ENCODE results near the gene PPP1R14C. TPM values are rescaled to one million over a fixed set of nuclear protein-coding genes. Genes with fewer than 3 reads are reported as not detected.

PPP1R14C gene
- total and polyA plus RNA-seq, 2 experiments from 2014 or later = 8.2 to 10.1 TPM

- no peaks in the 10 kb centered on the region for H3K79me2 ChIP-seq (ENCODE audit: insufficient read depth)
- H3K36me3 ChIP-seq (ENCODE audit: low read depth) = no peaks in the 10 kb centered on the region
- H2AFZ ChIP-seq = no peak overlapping the region
- H3K9me2 ChIP-seq (ENCODE audit: insufficient read depth) = no peaks in the 10 kb centered on the region
- peaks cover 28% of the 10 kb centered on the region for H3K4me1 ChIP-seq (ENCODE audit: insufficient read depth)
- H3K27me3 ChIP-seq (replicated peaks; ENCODE audit: insufficient read depth) = no peaks in the 10 kb centered on the region
- H3K9me3 ChIP-seq (ENCODE audit: low read depth) = no peaks in the 10 kb centered on the region
- H3K4me3 ChIP-seq = no peak overlapping the region
- no peak for TF ChIP-seq EZH2 (IDR thresholded peaks at IDR 0.05; ENCODE audit: insufficient read depth, poor library complexity, severe bottlenecking)
- no peak for TF ChIP-seq EZH2phosphoT487 (IDR thresholded peaks at IDR 0.05; ENCODE audit: insufficient read depth, low read depth)
- in situ Hi-C loops (cut with MboI) = no loop called here
- H3K9ac ChIP-seq = no peak overlapping the region
- peak overlapping the region; percentile 43 for H3K27ac ChIP-seq
- H3F3A ChIP-seq (ENCODE audit: insufficient read depth) = peaks cover 21% of the 10 kb centered on the region
- peak; percentile 95 for DNase-seq
- H4K20me1 ChIP-seq (ENCODE audit: insufficient read depth) = no peaks in the 10 kb centered on the region
- H3K4me2 ChIP-seq (ENCODE audit: unreplicated experiment) = peak overlapping the region; percentile 25
- 54 to 61% methylated on average over 10 of the region's 10 CpGs for WGBS, 2 experiments (ENCODE audit: low coverage in 1 of 2, low lambda C conversion rate in 2 of 2, missing lambda C conversion rate in 2 of 2)
These were observed 147.6 kb downstream of the PPP1R14C start for GRCh38 chr6:150290429-150290828.

DNA sequence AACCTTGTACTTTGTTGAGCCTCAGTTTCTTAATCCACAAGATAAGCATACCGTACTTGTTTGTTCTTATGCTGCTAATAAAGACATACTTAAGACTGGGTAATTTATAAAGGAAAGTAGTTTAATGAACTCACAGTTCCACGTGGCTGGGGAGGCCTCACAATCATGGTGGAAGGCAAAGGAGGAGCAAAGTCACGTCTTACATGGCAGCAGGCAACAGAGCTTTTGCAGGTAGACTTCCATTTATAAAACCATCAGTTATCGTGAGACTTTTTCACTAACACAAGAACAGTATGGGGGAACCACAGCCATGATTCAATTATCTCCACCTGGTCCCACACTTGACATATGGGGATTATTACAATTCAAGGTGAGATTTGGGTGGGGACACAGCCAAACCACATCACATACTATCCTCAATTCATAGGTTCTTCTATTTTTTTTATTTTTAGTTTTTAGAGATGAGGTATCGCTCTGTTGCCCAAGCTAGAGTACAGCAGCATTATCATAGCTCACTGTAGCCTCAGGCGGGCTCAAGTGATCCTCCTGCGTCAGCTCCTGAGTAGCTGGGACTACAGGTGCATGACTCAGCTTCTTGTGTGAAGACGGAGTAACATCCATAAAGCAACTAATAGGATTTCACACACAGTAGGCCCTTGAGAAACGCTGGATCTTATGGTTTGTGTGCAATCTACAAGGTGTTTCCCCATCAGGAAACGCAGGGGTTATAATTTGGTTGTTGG lies 149.3 kb downstream of the PPP1R14C start:
- Histone ChIP-seq H2AFZ (no peak overlapping the region), H3K4me2 (ENCODE audit: unreplicated experiment) (no peak overlapping the region), H3K9me3 (ENCODE audit: low read depth) (no peaks in the 10 kb centered on the region), H3K9me2 (ENCODE audit: insufficient read depth) (no peaks in the 10 kb centered on the region), H3K36me3 (ENCODE audit: low read depth) (no peaks in the 10 kb centered on the region), H4K20me1 (ENCODE audit: insufficient read depth) (no peaks in the 10 kb centered on the region), H3K4me1 (ENCODE audit: insufficient read depth) (peaks cover 28% of the 10 kb centered on the region), H3K79me2 (ENCODE audit: insufficient read depth) (no peaks in the 10 kb centered on the region), H3F3A (ENCODE audit: insufficient read depth) (peaks cover 25% of the 10 kb centered on the region), H3K27me3 (replicated peaks; ENCODE audit: insufficient read depth) (no peaks in the 10 kb centered on the region), H3K9ac (no peak overlapping the region), H3K4me3 (no peak overlapping the region), H3K27ac (no peak overlapping the region)
- in situ Hi-C loops (cut with MboI) = no loop called here
- DNase-seq = no peak
- WGBS, 2 experiments (ENCODE audit: low coverage in 1 of 2, low lambda C conversion rate in 2 of 2, missing lambda C conversion rate in 2 of 2) = 89 to 90% methylated on average over 10 of the region's 10 CpGs
- no peak for TF ChIP-seq EZH2phosphoT487 (IDR thresholded peaks at IDR 0.05; ENCODE audit: insufficient read depth, low read depth)
- TF ChIP-seq EZH2 (IDR thresholded peaks at IDR 0.05; ENCODE audit: insufficient read depth, poor library complexity, severe bottlenecking) = no peak

DNA sequence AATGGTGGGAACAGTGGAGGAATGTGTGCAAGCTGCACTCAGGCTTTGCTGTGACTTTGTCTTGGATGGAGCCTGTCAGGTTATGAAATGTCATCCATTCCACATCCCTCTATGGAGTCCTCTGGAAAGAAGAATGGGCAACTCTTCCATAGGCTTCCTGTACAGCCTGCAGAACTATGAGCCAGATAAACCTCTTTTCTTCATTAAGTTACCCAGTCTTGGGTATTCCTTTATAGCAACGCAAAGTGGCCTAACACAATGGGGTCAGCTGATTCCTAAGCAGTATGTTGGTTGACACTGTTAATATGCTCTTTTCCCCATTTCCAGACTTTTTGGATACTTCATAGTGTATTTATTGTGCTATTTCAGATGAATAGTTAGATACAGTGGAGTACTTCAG lies 150.2 kb downstream of the PPP1R14C start:
- Histone ChIP-seq H4K20me1 (ENCODE audit: insufficient read depth) (no peaks in the 10 kb centered on the region), H3K27me3 (replicated peaks; ENCODE audit: insufficient read depth) (no peaks in the 10 kb centered on the region), H2AFZ (no peak overlapping the region), H3K36me3 (ENCODE audit: low read depth) (no peaks in the 10 kb centered on the region), H3K9me2 (ENCODE audit: insufficient read depth) (no peaks in the 10 kb centered on the region), H3K79me2 (ENCODE audit: insufficient read depth) (no peaks in the 10 kb centered on the region), H3K9me3 (ENCODE audit: low read depth) (no peaks in the 10 kb centered on the region), H3K4me1 (ENCODE audit: insufficient read depth) (peaks cover 28% of the 10 kb centered on the region), H3K4me3 (no peak overlapping the region), H3K4me2 (ENCODE audit: unreplicated experiment) (no peak overlapping the region), H3F3A (ENCODE audit: insufficient read depth) (peaks cover 26% of the 10 kb centered on the region), H3K27ac (peak overlapping the region; percentile 69), H3K9ac (no peak overlapping the region)
- TF ChIP-seq EZH2 (IDR thresholded peaks at IDR 0.05; ENCODE audit: insufficient read depth, poor library complexity, severe bottlenecking) (no peak), EZH2phosphoT487 (IDR thresholded peaks at IDR 0.05; ENCODE audit: insufficient read depth, low read depth) (no peak)
- 100% methylated on average over 1 of the region's 1 CpG for WGBS, 2 experiments (ENCODE audit: low coverage in 1 of 2, low lambda C conversion rate in 2 of 2, missing lambda C conversion rate in 2 of 2)
- no peak for DNase-seq
- in situ Hi-C loops (cut with MboI) = no loop called here

GRCh38 chr6:150293423-150294173 lies 150.8 kb downstream of the PPP1R14C start:
- no peaks in the 10 kb centered on the region for H3K79me2 ChIP-seq (ENCODE audit: insufficient read depth)
- H3K9me3 ChIP-seq (ENCODE audit: low read depth) = no peaks in the 10 kb centered on the region
- no peaks in the 10 kb centered on the region for H4K20me1 ChIP-seq (ENCODE audit: insufficient read depth)
- H3K27me3 ChIP-seq (replicated peaks; ENCODE audit: insufficient read depth) = no peaks in the 10 kb centered on the region
- no peak overlapping the region for H3K4me2 ChIP-seq (ENCODE audit: unreplicated experiment)
- H3K9ac ChIP-seq = 0 out of 2 replicates have a peak overlapping the region, but pooled peaks have one; percentile 10
- no peaks in the 10 kb centered on the region for H3K9me2 ChIP-seq (ENCODE audit: insufficient read depth)
- H2AFZ ChIP-seq = no peak overlapping the region; the same call in 1 of the 2 replicates
- H3K36me3 ChIP-seq (ENCODE audit: low read depth) = no peaks in the 10 kb centered on the region
- TF ChIP-seq EZH2 (IDR thresholded peaks at IDR 0.05; ENCODE audit: insufficient read depth, poor library complexity, severe bottlenecking) (no peak), EZH2phosphoT487 (IDR thresholded peaks at IDR 0.05; ENCODE audit: insufficient read depth, low read depth) (no peak)
- 2 to 5% methylated on average over 2 of the region's 2 CpGs for WGBS, 2 experiments (ENCODE audit: low coverage in 1 of 2, low lambda C conversion rate in 2 of 2, missing lambda C conversion rate in 2 of 2)
- peak overlapping the region; percentile 69 for H3K27ac ChIP-seq
- peak; percentile 89 for DNase-seq
- H3K4me1 ChIP-seq (ENCODE audit: insufficient read depth) = peaks cover 28% of the 10 kb centered on the region
- no peak overlapping the region for H3K4me3 ChIP-seq
- in situ Hi-C loops (cut with MboI) = no loop called here
- peaks cover 26% of the 10 kb centered on the region for H3F3A ChIP-seq (ENCODE audit: insufficient read depth)

All from GM23248 (cell line).